Choroid plexus epithelial cell (primary cell): Measurements from ENCODE around the gene ELF3.
A peak's percentile ranks its signal among the peaks of the same experiment; 100 is the strongest.

Experiments used
- DNase-seq: peaks from one replicate; pipeline ENCODE4 v3.0.0-alpha.2; 2010; ENCODE audit warnings: low read depth
- H3K4me3 ChIP-seq: 2 replicates; pipeline ENCODE4 v1.5.1; 2011; ENCODE audit warnings: low read depth, mild to moderate bottlenecking, control low read depth, low read length, moderate library complexity
- TF ChIP-seq, protein P1 (sequence below): conservative IDR thresholded peaks from 2 replicates; pipeline ENCODE4 v1.5.1; 2011; ENCODE audit warnings: low read depth, mild to moderate bottlenecking, control low read depth, inconsistent platforms, low read length, moderate library complexity

The ELF3 gene

GRCh38 chr1:201982623-201983379 is 27.6 kb upstream of the ELF3 start, which contains the start of gene RNPEP:
TSS of gene RNPEP (plus strand) at chr1:201982648. CDS start at chr1:201982667, 19 bp downstream.
- DNase-seq: peak; percentile 67
- TF ChIP-seq, protein P1, sequence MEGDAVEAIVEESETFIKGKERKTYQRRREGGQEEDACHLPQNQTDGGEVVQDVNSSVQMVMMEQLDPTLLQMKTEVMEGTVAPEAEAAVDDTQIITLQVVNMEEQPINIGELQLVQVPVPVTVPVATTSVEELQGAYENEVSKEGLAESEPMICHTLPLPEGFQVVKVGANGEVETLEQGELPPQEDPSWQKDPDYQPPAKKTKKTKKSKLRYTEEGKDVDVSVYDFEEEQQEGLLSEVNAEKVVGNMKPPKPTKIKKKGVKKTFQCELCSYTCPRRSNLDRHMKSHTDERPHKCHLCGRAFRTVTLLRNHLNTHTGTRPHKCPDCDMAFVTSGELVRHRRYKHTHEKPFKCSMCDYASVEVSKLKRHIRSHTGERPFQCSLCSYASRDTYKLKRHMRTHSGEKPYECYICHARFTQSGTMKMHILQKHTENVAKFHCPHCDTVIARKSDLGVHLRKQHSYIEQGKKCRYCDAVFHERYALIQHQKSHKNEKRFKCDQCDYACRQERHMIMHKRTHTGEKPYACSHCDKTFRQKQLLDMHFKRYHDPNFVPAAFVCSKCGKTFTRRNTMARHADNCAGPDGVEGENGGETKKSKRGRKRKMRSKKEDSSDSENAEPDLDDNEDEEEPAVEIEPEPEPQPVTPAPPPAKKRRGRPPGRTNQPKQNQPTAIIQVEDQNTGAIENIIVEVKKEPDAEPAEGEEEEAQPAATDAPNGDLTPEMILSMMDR: peak; percentile 21
- H3K4me3 ChIP-seq: peak within 1 kb of the TSS; percentile 82

DNA sequence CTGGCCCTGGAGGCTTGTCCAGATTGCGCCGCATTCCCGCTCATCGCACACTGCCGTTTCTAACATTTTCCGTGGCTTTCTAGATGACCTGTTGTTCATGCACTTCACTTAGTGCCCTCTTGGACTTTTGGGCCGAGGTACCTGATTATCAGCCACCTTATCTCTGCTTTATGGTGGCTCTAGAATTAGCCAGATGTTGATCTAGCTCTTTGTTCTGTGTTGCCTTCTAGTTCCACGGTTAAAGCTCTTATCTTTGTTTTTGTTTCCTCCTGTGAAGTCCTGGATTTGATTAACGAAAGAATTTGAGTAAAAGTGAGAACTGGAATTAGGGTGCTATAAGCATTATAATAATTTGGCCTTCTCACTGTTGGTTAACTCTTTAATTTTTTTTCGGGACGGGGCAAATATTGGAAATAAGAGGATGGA is 27.0 kb upstream of the ELF3 start:
- TF ChIP-seq, protein P1: no peak
- peak overlapping the region; percentile 82 for H3K4me3 ChIP-seq
- DNase-seq: no peak

DNA sequence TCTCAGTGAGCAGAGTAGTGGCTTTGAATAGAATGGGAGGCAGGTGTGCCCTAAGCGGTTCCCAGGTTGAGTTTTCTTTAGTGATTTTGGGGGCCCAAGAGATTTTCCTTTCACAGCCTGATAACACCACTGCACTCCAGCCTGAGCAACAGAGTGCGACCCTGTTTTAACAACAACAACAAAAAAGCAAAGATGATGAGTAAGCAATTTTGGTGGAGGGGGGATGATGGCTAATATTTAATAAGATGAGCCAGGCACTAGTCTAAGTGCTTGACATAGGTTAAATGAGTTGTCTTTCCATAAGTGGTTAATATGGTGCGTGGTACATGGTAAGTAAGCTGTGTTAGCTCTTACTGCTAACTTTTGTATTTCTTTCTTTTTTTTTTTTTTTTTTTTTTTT is 25.9 kb upstream of the ELF3 start:
- no peak overlapping the region for H3K4me3 ChIP-seq
- TF ChIP-seq, protein P1: no peak
- no peak for DNase-seq

DNA sequence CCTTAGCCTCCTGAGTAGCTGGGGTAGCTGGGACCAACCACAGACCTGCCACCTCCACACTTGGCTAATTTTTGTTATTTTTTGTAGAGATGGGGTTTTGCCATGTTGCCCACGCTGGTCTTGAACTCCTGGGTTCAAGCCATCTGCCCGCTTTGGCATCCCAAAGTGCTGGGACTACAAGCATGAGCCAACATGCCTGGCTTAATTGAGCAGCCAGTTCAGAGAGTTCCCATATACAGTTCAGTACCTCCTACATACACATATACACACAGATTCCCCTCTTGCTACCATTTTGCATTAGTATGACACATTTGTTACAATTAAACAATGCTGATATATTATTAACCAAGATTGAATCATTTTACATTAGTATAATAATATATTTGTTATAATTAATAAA is 25.0 kb upstream of the ELF3 start:
- no peak for DNase-seq
- TF ChIP-seq, protein P1: no peak
- H3K4me3 ChIP-seq: no peak overlapping the region

- TF ChIP-seq, protein P1: no peak
- no peak overlapping the region for H3K4me3 ChIP-seq
- no peak for DNase-seq
Measured at GRCh38 chr1:201988601-201989000, 21.8 kb upstream of the ELF3 start.

- no peak for DNase-seq
- no peak overlapping the region for H3K4me3 ChIP-seq
- TF ChIP-seq, protein P1: no peak
Measured at GRCh38 chr1:201989354-201990128, 20.8 kb upstream of the ELF3 start.
